Measurements from ENCODE around the gene RNF148.
"Not testable (repeated sequence)": the region's sequence is repeated elsewhere in the genome, so short reads cannot be mapped to it uniquely, and the experiment has no call there.

Gene RNF148

GRCh38 chr7:122689346-122690109 is 13.2 kb downstream of the RNF148 start:
- no peak for DNase-seq

- no peak for DNase-seq
Measured at GRCh38 chr7:122688400-122688998, 14.2 kb downstream of the RNF148 start.

GRCh38 chr7:122686360-122686878 is 16.3 kb downstream of the RNF148 start:
- DNase-seq = no peak

- no peak for DNase-seq
Measured at GRCh38 chr7:122684504-122684903, 18.2 kb downstream of the RNF148 start.

DNA sequence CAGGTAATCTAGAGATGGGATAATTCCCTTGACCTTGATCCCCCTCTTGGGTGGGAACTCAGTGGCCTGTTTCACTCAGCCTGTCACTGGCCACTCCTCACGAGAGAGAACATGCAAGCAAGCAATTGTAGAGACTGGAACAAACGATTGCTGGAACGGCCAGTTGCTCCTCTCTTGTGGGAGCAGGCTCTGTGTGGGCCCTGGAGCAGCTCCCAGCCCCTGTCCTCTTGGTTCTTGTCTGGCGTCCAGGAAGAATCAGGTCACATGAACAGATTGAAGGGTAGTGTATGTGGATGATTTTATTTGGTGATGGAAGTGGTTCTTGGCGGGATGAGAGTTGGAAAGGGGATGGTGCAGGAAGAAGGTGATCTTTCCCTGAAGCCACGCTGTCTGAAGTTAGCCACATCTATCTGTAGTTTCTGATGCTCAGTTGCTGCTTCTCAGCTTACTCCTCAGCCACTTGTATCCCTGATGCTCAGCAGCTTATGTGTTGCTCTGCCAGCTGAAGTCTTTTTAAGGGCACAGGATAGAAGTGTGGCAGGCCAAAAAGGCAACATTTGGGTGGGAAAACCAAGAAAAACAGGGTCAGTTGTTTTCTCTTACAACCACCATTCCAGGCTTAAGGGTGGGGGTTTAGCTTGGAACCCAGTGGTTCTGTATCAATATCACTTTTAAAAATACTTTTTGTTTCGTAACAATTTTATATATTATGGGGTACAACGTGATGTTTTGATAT is 19.7 kb downstream of the RNF148 start:
- peak; percentile 41 to 77 for DNase-seq

- not testable (repeated sequence) for DNase-seq
Measured at GRCh38 chr7:122681186-122681585, 21.5 kb downstream of the RNF148 start.

- DNase-seq = no peak
Measured at GRCh38 chr7:122679813-122680212, 22.9 kb downstream of the RNF148 start.

GRCh38 chr7:122679269-122679709 is 23.4 kb downstream of the RNF148 start:
- not testable (repeated sequence) for DNase-seq

DNA sequence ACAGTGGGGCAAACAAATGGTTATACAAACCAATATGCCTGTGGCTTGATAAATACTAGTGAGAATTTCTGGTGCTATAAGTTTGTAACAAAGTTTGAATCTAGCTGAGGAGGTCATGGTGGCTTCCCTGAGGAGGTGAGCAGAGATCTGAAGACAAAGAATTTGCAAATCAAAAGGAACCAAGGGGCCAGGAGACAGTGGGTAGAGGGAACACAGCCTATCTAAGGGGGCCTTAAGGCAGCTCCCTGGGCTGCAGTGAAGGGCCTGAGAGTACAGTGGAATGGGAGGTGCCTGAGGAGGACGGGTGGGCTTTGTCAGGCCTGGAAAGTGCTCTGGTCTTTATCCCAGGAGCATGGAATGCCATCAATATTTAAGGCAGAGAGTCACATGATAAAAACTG is 25.6 kb downstream of the RNF148 start:
- no peak for DNase-seq

DNA sequence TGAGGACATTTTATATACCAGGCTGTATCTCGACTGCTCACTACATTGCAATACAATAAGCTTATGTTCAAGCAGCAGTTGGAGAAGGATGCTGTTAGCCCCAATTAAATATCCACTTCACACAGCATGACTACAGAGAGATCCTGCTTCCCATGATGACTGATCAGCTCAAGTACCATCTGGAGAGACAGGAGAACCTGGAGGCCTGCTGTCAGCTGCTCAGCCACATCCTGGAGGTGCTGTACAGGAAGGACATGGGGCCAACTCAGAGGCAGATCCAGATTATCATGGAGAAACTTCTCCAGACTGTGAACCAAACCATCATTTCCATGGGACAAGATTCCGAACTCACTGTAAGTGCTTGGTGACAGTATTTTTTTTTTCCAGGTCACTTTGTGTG is 26.3 kb downstream of the RNF148 start:
- peak in 1 of 2 experiments; percentile 53 for DNase-seq

DNA sequence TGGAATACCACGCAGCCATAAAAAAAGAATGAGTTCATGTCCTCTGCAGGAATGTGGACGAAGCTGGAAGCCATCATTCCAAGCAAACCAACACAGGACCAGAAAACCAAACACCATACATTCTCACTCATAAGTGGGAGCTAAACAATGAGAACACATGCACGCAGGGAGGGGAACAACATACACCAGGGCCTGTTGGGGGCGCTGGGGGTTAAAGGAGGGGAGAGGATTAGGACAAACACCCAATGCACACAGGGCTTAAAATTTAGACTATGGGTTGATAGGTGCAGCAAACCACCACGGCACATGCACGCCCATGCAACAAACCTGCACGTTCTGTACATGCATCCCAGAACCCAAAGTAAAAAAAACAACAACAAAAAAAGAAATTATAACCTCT is 27.1 kb downstream of the RNF148 start:
- no peak for DNase-seq

DNA sequence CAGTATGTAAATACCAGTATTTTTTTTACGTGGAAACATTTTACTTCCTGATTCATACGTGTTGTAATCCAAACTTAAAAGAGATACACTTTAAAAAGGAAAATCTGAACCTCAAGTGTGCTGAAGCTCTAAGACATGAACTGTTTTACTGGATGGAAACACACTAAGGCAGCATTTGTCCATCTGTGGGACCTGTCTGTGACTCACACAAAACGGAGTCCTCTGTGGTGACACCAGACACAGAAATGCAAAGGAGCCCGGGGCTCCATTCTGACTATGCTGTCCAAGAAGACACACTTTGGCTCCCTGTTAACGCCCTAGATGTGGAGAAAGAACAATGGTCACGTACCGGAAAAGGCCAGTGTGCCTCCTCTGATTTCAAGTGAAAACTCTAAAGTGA is 27.7 kb downstream of the RNF148 start:
- DNase-seq = no peak

GRCh38 chr7:122674502-122674901 is 28.2 kb downstream of the RNF148 start:
- DNase-seq = no peak

GRCh38 chr7:122673951-122674350 is 28.8 kb downstream of the RNF148 start:
- DNase-seq = no peak

DNA sequence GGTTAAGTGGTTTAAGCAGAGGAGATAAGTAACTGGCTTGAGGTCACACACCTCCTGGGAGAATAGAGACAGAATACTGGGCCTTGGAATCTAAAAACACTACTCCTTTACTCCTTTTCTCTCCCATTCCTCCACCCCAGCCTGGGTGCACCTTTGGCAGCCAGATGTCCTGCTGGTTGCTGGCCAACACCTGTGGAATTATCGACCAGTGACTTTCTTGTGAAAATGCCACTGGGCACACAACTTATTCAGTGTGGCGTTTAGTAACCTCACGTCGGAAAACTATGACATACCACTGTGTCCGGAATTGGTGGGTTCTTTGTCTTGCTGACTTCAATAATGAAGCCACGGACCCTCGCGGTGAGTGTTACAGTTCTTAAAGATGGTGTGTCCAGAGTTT is 30.2 kb downstream of the RNF148 start:
- no peak for DNase-seq

DNA sequence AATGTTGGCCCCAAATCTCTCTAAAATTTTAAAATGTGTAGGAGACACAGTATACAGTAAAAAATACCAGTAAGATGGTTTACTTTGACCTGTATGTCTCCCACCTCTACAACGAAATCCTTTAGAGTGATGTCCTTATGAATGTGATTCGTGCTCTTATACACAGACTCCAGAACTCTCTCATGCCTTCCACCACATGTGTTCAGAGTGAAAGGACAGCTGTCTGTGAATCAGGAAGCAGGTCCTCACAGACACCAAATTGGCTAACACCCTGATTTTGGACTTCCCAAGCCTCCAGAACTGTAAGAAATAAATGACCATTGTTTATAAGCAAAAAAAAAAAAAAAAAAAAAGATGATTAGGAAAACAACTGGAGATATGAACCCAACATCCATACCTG is 39.0 kb downstream of the RNF148 start:
- DNase-seq = no peak

- no peak for DNase-seq
Measured at GRCh38 chr7:122658856-122659255, 43.9 kb downstream of the RNF148 start.

GRCh38 chr7:122653685-122654084 is 49.0 kb downstream of the RNF148 start:
- no peak for DNase-seq

DNA sequence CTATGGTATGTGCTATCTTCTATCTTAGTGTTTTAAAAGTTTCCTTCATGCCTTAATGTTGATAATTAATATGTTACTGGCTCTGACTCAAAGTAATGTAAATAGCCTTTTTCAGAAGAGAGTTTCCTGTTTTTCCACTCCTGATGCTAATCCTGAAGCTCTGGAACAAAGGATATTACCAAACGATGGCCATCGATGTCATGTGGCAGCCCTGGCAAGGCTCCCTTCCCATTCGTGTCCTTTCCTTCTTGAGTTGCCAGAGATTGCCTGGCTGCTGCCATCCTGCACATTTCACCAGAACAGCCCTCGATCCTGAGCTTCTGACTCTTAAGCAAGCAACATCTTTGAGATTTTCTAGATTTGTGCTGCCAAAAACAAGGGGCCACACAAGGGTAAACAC is 49.8 kb downstream of the RNF148 start:
- peak in 1 of 2 experiments; percentile 31 for DNase-seq
